HTR-8/SVneo (cell line): ENCODE measurements around the gene NCF4.

Source experiments
- DNase-seq: peaks from one replicate; pipeline ENCODE4 v3.0.0; 2011; ENCODE audit warnings: low spot score, mixed read lengths; ENCODE audit not compliant: insufficient read length
- FAIRE-seq: peaks from 2 replicates; lab custom pipeline; 2011; peaks lifted over from hg19 to GRCh38; lab: Jason Lieb, UNC

The NCF4 gene

DNA sequence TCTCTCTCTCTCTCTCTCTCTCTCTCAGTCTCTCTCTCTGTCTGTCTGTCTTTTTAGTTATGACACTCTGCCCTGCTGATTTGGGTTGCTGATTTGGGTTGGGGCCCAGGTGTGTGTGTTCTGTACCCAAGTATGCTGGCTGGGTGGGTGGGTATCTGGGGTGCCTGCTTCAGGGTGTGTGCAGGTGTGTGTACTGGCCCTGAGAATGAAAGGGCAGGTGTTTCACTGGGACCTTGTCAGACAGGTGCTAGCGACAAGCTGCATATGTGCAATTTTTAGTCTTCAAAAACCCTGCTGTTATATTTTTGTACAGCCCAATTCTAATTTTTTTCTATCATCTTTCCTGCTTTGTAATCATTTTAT lies 53.6 kb downstream of the NCF4 start:
- FAIRE-seq = no peak

DNA sequence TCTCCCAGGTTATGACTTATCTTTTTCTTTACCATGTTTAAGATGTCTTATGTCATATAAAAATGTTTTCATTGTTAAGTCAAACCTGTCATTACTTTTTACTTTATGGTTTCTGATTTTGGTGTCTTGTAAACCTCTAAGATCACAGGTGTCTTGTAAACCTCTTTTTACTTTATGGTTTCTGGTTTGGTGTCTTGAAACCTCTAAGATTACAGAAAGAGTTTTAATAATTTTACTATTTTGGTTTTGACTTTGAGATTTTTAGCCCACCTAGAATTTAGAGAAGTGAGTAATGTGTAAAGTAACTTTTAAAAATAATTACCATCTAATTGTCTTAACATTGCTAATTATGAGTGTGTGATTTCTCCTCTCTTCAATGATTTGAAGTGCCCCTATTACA lies 55.2 kb downstream of the NCF4 start:
- DNase-seq = no peak
- no peak for FAIRE-seq

More for the DNA sequence above, 53.6 kb downstream of the NCF4 start:
- DNase-seq = no peak

DNA sequence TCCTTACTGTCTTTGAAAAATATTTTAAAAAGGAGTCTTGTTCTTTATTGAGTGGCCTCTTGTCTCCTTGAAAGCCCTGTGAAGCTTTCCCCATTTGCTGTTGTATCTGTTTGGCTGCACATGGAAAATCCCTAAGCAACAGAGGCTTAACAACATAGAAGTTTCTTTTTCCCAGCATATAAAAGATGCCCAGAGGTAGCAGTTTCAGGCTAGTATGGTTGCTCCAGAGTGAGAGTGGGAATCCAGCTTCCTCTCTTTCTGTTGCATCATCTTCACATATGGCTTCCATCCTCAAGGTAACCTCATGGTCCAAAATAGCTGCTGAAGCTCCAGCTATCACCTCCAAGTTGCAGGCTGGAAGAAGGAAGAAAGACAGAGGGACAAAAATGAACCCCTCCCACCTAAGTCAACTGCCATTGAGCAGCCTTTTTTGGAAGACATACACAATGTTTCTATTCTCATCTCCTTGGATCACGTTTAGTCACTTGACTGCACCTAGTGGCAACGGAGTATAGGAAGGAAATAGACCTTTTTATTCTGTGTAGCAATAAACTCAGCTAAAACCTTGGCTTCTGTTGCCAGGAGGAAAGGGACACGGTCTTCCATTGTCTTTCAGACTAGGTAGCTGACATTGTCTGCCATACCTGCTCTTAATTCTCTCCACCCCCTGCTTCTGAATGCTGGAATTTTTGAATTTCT lies 57.9 kb downstream of the NCF4 start:
- FAIRE-seq = no peak
- no peak for DNase-seq

DNA sequence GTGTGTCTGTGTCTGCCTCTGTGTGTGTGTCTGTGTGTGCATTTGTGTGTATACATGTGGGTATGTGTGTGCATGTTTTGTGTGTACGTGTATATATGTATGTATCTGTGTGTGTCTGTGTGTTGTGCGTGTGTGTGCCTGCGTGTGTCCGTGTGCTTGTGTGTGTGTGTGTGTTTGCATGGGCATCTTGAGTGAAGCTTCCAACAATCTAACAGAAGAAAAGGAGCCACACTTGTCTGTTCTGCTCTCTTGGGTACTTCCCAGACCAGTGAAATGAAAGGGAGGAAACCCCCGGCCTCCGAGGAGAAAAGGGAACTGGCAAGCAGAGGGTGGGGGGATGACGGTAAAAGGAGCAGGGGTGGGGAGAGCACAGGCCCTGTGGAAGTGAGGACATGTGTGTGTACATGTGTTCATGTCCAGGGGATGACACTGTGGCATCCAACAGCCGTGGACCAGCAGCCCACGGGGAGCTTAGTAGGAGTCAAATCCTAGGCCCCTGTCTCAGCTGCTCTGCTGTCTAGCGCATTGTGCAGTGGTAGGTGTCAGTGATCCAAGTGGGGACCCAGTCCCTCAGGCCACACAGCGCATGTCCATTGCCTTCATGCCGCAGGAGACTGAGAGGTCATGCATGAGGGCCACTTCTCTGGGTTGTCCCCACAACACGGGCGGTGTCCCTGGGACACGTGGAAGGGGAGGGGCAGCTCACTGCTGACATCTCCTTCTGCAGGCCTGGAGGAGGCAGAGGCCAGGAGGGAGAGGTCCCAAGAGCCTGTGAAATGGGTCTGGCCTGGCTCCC lies 60.7 kb downstream of the NCF4 start:
- no peak for FAIRE-seq
- DNase-seq = no peak

DNA sequence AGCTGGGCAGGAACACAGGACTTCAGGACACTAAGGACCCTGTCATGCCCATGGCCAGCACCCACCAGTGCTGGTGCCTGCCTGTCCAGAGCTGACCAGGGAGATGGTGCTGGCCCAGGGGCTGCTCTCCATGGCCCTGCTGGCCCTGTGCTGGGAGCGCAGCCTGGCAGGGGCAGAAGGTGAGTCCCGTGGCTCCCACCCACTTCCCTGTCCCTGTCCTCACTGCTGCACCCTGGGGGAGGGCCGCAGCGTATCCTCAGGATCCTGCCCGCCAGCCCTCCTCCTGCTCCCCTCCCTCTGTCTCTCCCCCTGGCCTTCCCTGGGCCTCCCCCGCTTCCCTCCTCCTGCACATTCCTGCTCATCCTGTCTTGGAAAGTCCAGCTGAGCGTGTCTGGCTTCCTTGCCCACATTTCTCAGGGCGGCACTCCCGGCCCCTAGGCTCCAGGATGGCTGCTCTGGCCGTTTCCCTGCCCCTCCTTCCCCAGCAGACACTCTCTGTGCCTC lies 61.4 kb downstream of the NCF4 start:
- DNase-seq (peak; percentile 22), FAIRE-seq (no peak)

DNA sequence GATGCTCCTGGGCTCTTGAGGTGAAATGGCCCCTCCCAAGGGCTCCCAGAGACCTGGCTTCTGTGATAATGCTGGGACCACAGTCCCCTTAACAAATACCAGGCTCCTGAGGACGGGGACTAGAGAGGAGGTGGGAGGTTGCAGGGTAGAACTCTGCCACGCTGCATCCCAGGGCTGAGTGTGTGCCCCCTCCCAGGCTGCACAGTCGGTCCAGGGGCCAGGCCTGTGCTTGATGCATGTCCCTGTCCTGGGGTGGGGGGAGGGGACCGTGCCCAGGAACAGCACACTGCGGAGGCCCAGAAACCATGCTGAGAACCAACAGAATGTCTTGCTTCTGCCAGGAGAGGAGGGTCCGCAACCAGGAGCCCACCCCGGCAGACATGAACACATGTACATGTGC lies 61.9 kb downstream of the NCF4 start:
- DNase-seq = no peak
- FAIRE-seq = no peak

DNA sequence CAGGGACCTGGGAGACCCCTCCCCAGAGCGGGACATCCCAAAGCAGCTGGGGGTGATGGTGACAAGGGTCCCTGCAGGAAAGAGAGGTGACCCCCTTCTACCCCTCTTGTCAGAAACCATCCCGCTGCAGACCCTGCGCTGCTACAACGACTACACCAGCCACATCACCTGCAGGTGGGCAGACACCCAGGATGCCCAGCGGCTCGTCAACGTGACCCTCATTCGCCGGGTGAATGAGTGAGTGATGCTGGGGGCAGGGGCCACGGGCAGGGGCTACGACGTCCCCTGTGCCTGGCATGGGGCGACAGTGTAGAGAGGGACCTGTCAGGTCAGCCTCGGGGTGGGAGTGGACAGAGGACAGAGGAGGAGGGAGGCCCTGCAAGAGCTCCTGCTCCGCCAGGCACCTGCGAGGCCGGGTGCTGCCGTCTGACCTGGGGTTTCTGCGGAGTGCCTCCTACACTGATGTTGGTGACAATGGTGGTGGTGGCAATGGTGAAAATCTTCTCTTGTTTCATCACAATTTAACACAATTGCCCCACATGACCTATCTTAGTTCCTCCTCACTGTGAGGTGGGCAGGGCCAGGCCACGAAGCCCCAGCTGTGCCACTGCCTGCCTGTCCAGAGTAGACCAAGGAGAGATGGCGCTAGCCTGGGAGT lies 62.5 kb downstream of the NCF4 start:
- FAIRE-seq = no peak
- no peak for DNase-seq

DNA sequence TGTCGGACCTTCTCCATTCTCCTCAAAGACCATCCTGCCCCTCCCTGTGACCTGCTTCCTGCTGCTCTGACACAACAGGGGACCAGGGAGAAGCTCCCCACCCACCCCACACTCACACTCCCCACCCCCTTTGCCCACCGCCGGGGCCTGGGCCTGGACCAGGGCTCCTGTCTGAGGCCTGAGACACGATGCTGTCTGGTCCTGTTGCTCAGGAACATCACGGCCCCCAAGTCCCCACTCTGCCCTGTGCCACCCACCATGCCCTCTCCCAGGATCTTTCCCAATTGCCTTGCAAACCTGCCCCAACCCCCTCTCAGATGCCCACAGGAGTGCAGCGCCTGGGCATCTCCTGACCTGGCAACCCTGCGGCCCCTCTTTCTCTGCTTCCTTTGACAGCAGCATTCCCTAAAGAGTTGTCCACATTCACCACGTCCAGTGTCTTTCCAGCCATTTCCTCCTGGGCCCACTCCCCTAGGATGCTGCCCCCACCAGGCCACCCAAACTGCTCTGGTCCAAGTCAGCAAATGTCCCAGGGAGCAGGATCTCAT lies 63.4 kb downstream of the NCF4 start:
- no peak for FAIRE-seq

DNA sequence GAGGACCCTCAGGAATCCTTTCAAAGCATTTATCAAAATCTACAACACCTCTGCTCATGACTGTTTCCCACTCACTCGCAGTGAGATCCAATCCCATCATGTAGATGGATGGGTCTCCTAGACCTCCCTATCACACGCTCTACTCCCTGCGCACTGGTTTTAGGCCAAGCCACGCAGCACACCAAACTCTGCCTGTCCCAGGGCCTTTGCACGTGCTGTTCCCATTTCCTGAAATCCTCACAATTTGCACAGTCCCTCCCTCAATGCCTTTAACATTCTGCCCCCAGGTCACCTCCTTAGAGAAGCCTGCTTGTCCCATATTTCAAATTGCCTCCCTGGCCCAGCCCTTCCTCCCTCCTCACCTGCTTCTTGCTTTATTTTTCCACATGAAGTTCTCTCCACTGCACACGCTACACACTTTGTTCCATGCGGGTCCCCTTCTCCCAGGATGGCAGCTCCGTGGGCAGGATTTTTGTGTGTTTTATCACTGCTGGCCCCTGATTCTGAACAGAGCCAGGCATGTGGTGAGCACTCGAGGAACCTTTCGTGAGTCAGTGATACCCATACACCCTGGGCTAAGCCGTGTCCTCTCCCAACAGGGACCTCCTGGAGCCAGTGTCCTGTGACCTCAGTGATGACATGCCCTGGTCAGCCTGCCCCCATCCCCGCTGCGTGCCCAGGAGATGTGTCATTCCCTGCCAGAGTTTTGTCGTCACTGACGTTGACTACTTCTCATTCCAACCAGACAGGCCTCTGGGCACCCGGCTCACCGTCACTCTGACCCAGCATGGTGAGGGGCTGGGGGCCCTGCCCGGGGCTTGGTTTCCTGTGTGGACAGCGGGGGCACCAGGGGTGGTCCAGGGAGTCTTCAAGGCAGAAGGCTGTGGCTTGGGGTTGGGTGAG lies 64.8 kb downstream of the NCF4 start:
- no peak for FAIRE-seq
- DNase-seq = peak; percentile 37

More for the DNA sequence above, 63.4 kb downstream of the NCF4 start:
- no peak for DNase-seq

DNA sequence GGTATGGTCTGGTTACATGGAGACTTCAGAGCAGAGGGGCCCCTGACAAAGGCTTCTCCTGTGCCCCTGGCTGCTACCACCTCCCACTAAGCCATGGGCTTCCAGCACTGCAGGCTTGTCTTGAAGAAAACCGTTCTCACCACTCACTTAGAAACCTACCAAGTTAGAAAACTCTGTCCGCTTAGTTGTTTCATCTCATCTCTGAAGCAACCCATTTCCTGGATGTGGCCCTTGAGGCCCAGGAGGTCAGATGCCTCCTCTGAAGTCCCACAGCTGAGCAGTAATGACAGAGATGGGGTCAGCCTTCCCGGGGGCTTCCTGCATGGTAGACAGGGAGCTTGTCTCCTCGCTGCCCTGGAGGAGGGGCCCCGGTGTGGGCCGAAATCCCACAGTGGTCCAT lies 65.5 kb downstream of the NCF4 start:
- no peak for DNase-seq
- no peak for FAIRE-seq

DNA sequence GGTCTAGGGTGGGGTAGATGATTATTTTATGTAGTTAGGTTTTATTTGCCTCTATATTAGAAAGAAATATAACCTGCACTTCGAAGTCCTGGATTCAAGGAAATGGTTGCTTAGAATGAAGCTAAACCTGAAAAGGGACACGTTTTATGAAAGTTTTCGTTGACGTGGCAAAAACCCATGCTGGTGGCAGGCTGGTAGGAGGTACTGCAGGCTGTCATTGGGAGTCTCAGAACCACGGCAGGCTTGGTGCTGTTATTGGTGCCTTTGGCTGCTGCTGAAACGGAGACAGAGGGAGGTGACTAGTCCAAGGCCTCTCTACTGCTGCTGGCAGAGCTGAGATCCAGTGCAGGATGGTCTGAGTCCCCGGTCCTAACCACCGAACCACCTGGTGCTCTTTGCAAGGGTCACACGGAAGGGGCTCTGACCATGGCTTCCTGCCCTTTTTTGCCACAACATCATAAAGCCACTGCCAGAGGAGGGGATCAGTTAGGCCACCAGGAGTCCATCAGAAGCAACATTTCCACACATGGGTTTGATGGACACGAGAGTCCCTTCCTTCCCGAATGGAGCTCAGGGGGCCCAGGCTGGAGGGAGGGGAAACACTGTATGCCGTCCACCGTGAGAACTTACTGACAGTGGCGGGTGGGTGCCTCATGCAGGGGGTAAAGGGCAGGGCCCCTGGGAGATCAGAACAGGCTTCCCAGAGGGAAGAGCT lies 66.1 kb downstream of the NCF4 start:
- FAIRE-seq = no peak
- no peak for DNase-seq
